Gastrocnemius medialis (tissue), 4 donors: ENCODE data around the gene GGTA1. TPM values are rescaled to one million over a fixed set of nuclear protein-coding genes. Genes with fewer than 3 reads are reported as not detected.

Experiments used
- ATAC-seq, 2 donors: fragments of 150-250 bp; one replicate each; pipeline ENCODE4 v1.9.1; 2016
- DNase-seq, 2 donors: peaks; one replicate each; pipeline ENCODE4 v3.0.0-alpha.2; 2019
- H3K27ac ChIP-seq, 4 donors: fragments of 200-600 bp; sonication (generic); 1 replicate in 1 of 4; 2 replicates in 3 of 4; pipeline ENCODE4 v1.5.1; 2016 to 2018; ENCODE audit warnings: mild to moderate bottlenecking in 2 of 4, moderate library complexity in 1 of 4
- H3K27me3 ChIP-seq, 3 donors: fragments of 200-600 bp; sonication (generic) in 2 of 3; 1 replicate in 1 of 3; 2 replicates in 2 of 3; pipeline versions ENCODE4 v1.5.1 to v1.6.0; 2016 to 2019; ENCODE audit warnings: mild to moderate bottlenecking in 1 of 3, moderate library complexity in 1 of 3
- H3K36me3 ChIP-seq, 2 donors: fragments of 200-600 bp; sonication (generic) in 1 of 2; one replicate each; pipeline ENCODE4 v1.5.1; 2017 to 2018
- H3K4me1 ChIP-seq, 2 donors: fragments of 200-600 bp; sonication (generic) in 1 of 2; one replicate each; pipeline ENCODE4 v1.5.1; 2016 to 2017; ENCODE audit warnings: mild to moderate bottlenecking in 2 of 2
- H3K4me3 ChIP-seq, 4 donors: fragments of 200-600 bp; sonication (generic) in 3 of 4; 1 replicate in 1 of 4; 2 replicates in 3 of 4; pipeline ENCODE4 v1.5.1; 2016 to 2019; ENCODE audit warnings: mild to moderate bottlenecking in 2 of 4
- H3K9me3 ChIP-seq, 3 donors: fragments of 200-600 bp; sonication (generic) in 2 of 3; 1 replicate in 1 of 3; 2 replicates in 2 of 3; pipeline ENCODE4 v1.5.1; 2016 to 2019
- POLR2A ChIP-seq, 2 donors: fragments of 450-650 bp; IDR thresholded peaks; one replicate each; pipeline ENCODE4 v1.6.1; 2017; ENCODE audit warnings: antibody characterized with exemption in 2 of 2, mild to moderate bottlenecking in 2 of 2, moderate library complexity in 2 of 2
- in situ Hi-C, 4 donors: fragments of 200-750 bp; cut with MboI; loops; one replicate each; pipeline versions ENCODE4 v1.15.0 to v1.8.0; 2017; ENCODE audit warnings: low sequenced_read_pairs in 4 of 4
- intact Hi-C: fragments of 100-400 bp; cut with DNase I; formaldehyde crosslinking; loops from one replicate; pipeline ENCODE4 v1.15.1; 2023; ENCODE audit warnings: low total_unique reads
- total RNA-seq, 4 donors: library from RNA; depleted of rRNA; stranded (reverse); fragments of >200 nt; gene quantifications; one replicate each; pipeline versions ENCODE4 v1.1.0 to v1.2.3, GENCODE V29; 2016
- TF ChIP-seq, protein P1 (sequence below), 5 experiments: fragments of 450-650 bp in 3 of 5; fragments of 200-600 bp in 2 of 5; sonication (generic) in 2 of 5; IDR thresholded peaks in 4 of 5; conservative IDR thresholded peaks in 1 of 5; 1 replicate in 4 of 5; 2 replicates in 1 of 5; pipeline ENCODE4 v1.5.1; 2016 to 2019; ENCODE audit warnings: antibody characterized with exemption in 5 of 5, mild to moderate bottlenecking in 3 of 5, moderate library complexity in 3 of 5

GGTA1 gene
- total RNA-seq, 4 donors from 2014 or later: 1.4 to 11.7 (median 3.5) TPM

DNA sequence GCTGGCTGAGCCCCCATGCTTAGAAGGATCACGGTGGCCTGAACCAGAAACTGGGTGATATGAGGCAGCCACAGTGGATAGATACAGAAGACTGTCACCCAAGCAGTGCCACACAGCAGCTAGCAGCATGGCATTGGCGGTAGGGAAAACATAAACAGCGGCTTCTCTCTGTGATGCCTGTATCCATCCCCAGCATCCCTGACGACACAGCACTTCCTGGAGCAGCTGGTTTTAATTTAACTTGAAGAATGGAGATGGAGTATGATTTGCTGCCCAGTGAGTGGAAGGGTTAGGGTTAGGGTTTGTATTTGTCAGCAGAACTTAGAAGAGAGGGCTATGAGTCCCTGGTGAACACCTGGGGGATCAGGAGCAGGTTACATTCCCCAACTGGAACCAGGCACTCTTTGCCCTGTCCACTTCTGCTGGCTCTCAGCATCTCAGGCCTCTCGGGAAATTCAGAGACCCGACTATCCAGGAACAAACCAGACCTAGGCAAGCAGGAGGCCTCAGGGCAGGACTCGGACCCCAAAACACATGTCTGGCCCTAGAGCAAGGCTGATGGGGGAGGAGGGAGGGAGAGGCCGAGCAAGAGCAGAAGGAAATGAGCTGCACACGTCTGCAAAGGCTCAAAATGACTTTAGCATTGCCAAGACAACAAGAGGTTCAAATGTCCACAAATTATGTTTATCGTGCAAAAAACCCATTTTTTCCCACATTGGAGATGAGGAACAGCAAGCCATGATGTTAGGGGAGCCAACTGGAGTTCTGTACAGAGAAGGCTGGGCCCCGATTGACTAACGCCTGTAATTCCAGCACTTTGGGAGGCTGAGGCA, 6.5 kb upstream of the GGTA1 start:
- Histone ChIP-seq H3K36me3 (no peaks in the 10 kb centered on the region), H3K9me3 (no peaks in the 10 kb centered on the region), H3K4me1 (peaks cover 0 to 3% of the 10 kb centered on the region in 2 donors), H3K27ac (no peak overlapping the region), H3K27me3 (peaks cover 0 to 7% (median 5%) of the 10 kb centered on the region in 3 donors), H3K4me3 (no peak overlapping the region)
- DNase-seq: no peak
- in situ Hi-C loops: no loop called here
- TF ChIP-seq, protein P1, sequence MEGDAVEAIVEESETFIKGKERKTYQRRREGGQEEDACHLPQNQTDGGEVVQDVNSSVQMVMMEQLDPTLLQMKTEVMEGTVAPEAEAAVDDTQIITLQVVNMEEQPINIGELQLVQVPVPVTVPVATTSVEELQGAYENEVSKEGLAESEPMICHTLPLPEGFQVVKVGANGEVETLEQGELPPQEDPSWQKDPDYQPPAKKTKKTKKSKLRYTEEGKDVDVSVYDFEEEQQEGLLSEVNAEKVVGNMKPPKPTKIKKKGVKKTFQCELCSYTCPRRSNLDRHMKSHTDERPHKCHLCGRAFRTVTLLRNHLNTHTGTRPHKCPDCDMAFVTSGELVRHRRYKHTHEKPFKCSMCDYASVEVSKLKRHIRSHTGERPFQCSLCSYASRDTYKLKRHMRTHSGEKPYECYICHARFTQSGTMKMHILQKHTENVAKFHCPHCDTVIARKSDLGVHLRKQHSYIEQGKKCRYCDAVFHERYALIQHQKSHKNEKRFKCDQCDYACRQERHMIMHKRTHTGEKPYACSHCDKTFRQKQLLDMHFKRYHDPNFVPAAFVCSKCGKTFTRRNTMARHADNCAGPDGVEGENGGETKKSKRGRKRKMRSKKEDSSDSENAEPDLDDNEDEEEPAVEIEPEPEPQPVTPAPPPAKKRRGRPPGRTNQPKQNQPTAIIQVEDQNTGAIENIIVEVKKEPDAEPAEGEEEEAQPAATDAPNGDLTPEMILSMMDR (IDR thresholded peaks at IDR 0.05 in 4 of 5, conservative IDR thresholded peaks at IDR 0.05 in 1 of 5): no peak
- TF ChIP-seq POLR2A (IDR thresholded peaks at IDR 0.05): no peak
- intact Hi-C loops: no loop called here
- no peak for ATAC-seq

DNA sequence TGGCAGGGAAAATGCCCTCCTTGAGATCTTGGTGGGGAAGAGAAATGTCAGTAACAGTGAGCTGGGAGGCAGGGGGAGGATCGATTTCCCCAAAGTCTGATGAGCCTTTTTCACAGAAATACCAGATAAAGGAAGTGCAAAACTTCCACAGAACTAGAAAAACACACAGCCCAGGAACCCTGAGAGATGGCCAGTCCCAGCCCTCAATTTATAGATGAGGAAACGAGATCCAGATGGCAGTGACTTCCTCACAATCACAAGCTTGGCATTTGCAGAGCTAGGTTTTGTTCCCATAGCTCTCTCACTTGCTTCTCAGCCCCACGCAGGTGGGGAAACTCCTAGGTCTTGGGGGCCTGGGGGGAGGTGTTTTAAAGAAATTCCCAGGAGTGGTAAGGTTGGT, 3.8 kb upstream of the GGTA1 start:
- H3K27me3 ChIP-seq: peaks cover 11 to 26% (median 17%) of the 10 kb centered on the region in 3 donors
- H3K4me3 ChIP-seq: no peak overlapping the region
- no peak overlapping the region for H3K27ac ChIP-seq
- DNase-seq: no peak
- H3K36me3 ChIP-seq: no peaks in the 10 kb centered on the region
- intact Hi-C loops: no loop called here
- peaks cover 4 to 17% of the 10 kb centered on the region in 2 donors for H3K4me1 ChIP-seq
- no peaks in the 10 kb centered on the region for H3K9me3 ChIP-seq
- in situ Hi-C loops: no loop called here
- TF ChIP-seq, protein P1 (IDR thresholded peaks at IDR 0.05 in 4 of 5, conservative IDR thresholded peaks at IDR 0.05 in 1 of 5): no peak
- no peak for TF ChIP-seq POLR2A (IDR thresholded peaks at IDR 0.05)
- no peak for ATAC-seq

DNA sequence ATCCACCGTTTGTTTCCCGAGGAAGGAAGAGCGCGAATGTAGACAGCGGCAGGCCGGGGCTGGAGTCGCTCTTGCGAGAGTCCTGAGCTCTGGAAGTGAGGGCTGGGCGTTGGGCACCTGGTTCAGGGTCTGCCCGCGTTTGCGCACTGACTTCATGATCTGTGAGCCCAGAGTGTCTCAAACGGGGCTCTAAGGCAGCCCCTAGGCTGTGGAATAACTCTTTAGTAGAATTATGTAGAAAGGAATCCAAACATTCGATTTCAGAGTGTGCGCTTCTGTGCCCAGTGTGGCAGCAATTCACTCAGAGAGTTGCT, 478 bp upstream of the GGTA1 start:
- intact Hi-C loops: no loop called here
- ATAC-seq: no peak

DNA sequence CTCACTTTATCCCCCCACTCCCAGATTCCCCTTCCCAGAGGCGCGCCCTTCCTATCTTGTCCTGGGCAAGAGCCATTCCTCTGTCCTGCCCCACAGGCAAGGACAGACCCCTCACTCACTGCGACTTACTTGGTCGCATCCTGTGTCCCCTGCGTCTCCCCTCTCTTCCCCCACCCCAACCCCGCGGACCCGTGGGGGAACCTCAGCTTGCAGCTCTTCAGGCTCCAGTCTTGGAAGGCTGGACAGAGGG, 542 bp downstream of the GGTA1 start:
- Histone ChIP-seq H3K4me1 (peaks cover 9 to 20% of the 10 kb centered on the region in 2 donors), H3K27me3 (peaks cover 11 to 26% (median 24%) of the 10 kb centered on the region in 3 donors), H3K27ac (peak overlapping the region; percentile 31 to 77 (median 48)), H3K9me3 (no peaks in the 10 kb centered on the region), H3K36me3 (no peaks in the 10 kb centered on the region), H3K4me3 (peak overlapping the region; percentile 53 to 69 (median 58))
- no peak for TF ChIP-seq POLR2A (IDR thresholded peaks at IDR 0.05)
- TF ChIP-seq, protein P1 (IDR thresholded peaks at IDR 0.05 in 4 of 5, conservative IDR thresholded peaks at IDR 0.05 in 1 of 5): no peak
- ATAC-seq (no peak), DNase-seq (no peak)
- intact Hi-C loops: loop anchor here (2.0 kb wide), 1 partner anchor 36 kb away; no protein-coding TSS in a partner anchor
- in situ Hi-C loops: no loop called here

More for the DNA sequence above, 478 bp upstream of the GGTA1 start:
- DNase-seq: no peak
- TF ChIP-seq POLR2A (IDR thresholded peaks at IDR 0.05): no peak
- TF ChIP-seq, protein P1 (IDR thresholded peaks at IDR 0.05 in 4 of 5, conservative IDR thresholded peaks at IDR 0.05 in 1 of 5): no peak
- H3K27ac ChIP-seq: peak overlapping the region in 3 of 4 donors; percentile 36 to 77 (median 61)
- H3K4me3 ChIP-seq: peak overlapping the region; percentile 53 to 69 (median 58)
- no peaks in the 10 kb centered on the region for H3K36me3 ChIP-seq
- H3K27me3 ChIP-seq: peaks cover 11 to 26% (median 24%) of the 10 kb centered on the region in 3 donors
- no peaks in the 10 kb centered on the region for H3K9me3 ChIP-seq
- peaks cover 9 to 20% of the 10 kb centered on the region in 2 donors for H3K4me1 ChIP-seq
- in situ Hi-C loops: no loop called here
